B cell (primary cell): Measurements from ENCODE around the gene TMEM132D. TPM values are rescaled to one million over a fixed set of nuclear protein-coding genes. Genes with fewer than 3 reads are reported as not detected.

Experiments used
- ATAC-seq: fragments of 200-7000 bp; cut with Tn5 transposase; one replicate; pipeline ENCODE4 v1.10.0; 2021; ENCODE audit warnings: low read depth, mild to moderate bottlenecking, moderate number of reproducible peaks, moderate library complexity
- CTCF ChIA-PET: fragments of 350-600 bp; sonication (Branson Sonifier 250); formaldehyde crosslinking; loops from one replicate; lab custom pipeline; 2021; ENCODE audit warnings: antibody characterized with exemption, inconsistent platforms; lab: Charles Lee
- POLR2A ChIA-PET: fragments of 350-600 bp; sonication (Branson Sonifier 250); formaldehyde crosslinking; loops from one replicate; lab custom pipeline; 2021; ENCODE audit warnings: antibody characterized with exemption; lab: Charles Lee
- DNase-seq: peaks from one replicate; pipeline ENCODE4 v3.0.0; 2013
- H2AFZ ChIP-seq: 2 replicates; pipeline ENCODE4 v1.6.1; 2012; ENCODE audit warnings: mild to moderate bottlenecking, low read depth, low read length; ENCODE audit not compliant: insufficient read depth, poor library complexity, severe bottlenecking
- H3K27ac ChIP-seq, 2 donors: 1 replicate in 1 of 2; 2 replicates in 1 of 2; pipeline ENCODE4 v1.5.1; 2012 to 2013; ENCODE audit warnings: low read length in 2 of 2, mild to moderate bottlenecking in 2 of 2, moderate library complexity in 1 of 2
- H3K27me3 ChIP-seq, 4 experiments: fragments of 200-600 bp in 1 of 4; sonication (generic) in 1 of 4; replicated peaks in 1 of 4; 1 replicate in 2 of 4; 2 replicates in 2 of 4; pipeline versions ENCODE4 v1.6.1 to v1.7.0; 2013 to 2016; ENCODE audit warnings: low read length in 3 of 4, mild to moderate bottlenecking in 2 of 4, mixed read lengths in 1 of 4, moderate library complexity in 1 of 4; ENCODE audit not compliant: insufficient read depth in 4 of 4, control insufficient read depth in 3 of 4; ENCODE audit errors: control extremely low read depth in 1 of 4
- H3K36me3 ChIP-seq, 2 experiments: replicated peaks in 1 of 2; 1 replicate in 1 of 2; 2 replicates in 1 of 2; pipeline versions ENCODE4 v1.6.1 to v1.7.1; 2013; ENCODE audit warnings: low read length in 1 of 2; ENCODE audit not compliant: insufficient read depth in 2 of 2, control insufficient read depth in 1 of 2; ENCODE audit errors: control extremely low read depth in 1 of 2, extremely low read depth in 1 of 2
- H3K4me1 ChIP-seq, 2 donors: fragments of 200-600 bp in 1 of 2; sonication (generic) in 1 of 2; 1 replicate in 1 of 2; 2 replicates in 1 of 2; pipeline versions ENCODE4 v1.5.1 to v1.6.1; 2013 to 2017; ENCODE audit warnings: low read length in 2 of 2; ENCODE audit not compliant: control insufficient read depth in 2 of 2, insufficient read depth in 2 of 2
- H3K4me2 ChIP-seq: replicated peaks from 2 replicates; pipeline ENCODE3; 2012; ENCODE audit warnings: mild to moderate bottlenecking, low read depth, low read length; ENCODE audit not compliant: poor library complexity, severe bottlenecking
- H3K4me3 ChIP-seq, 5 experiments: fragments of 200-600 bp in 1 of 5; sonication (generic) in 1 of 5; 1 replicate in 3 of 5; 2 replicates in 2 of 5; pipeline versions ENCODE4 v1.5.1 to v1.7.0; 2011 to 2016; ENCODE audit warnings: low read length in 4 of 5, mild to moderate bottlenecking in 4 of 5, low read depth in 2 of 5, control low read depth in 1 of 5, moderate library complexity in 1 of 5; ENCODE audit not compliant: insufficient read depth in 1 of 5; ENCODE audit errors: control extremely low read depth in 1 of 5, extremely low read depth in 1 of 5
- H3K79me2 ChIP-seq: fragments of 200-600 bp; sonication (generic); one replicate; pipeline ENCODE4 v1.6.0; 2016; ENCODE audit warnings: low read length; ENCODE audit not compliant: control insufficient read depth, insufficient read depth
- H3K9ac ChIP-seq: fragments of 200-600 bp; sonication (generic); 2 replicates; pipeline ENCODE4 v1.6.1; 2017; ENCODE audit warnings: mild to moderate bottlenecking, low read length, moderate library complexity
- H3K9me3 ChIP-seq, 3 donors: one replicate each; pipeline versions ENCODE4 v1.6.1 to v1.7.1; 2013; ENCODE audit warnings: low read length in 2 of 3; ENCODE audit not compliant: control insufficient read depth in 2 of 3, insufficient read depth in 1 of 3; ENCODE audit errors: control extremely low read depth in 1 of 3
- H4K20me1 ChIP-seq: 2 replicates; pipeline ENCODE4 v1.6.0; 2012; ENCODE audit warnings: mild to moderate bottlenecking, low read length; ENCODE audit not compliant: insufficient read depth, control insufficient read depth, poor library complexity, severe bottlenecking
- H3K27ac Mint-ChIP-seq: one replicate; pipeline ENCODE4 v1.8.0; 2021; ENCODE audit warnings: mixed read lengths
- H3K27me3 Mint-ChIP-seq: one replicate; pipeline ENCODE4 v1.8.0; 2021; ENCODE audit warnings: mixed read lengths
- H3K4me1 Mint-ChIP-seq: one replicate; pipeline ENCODE4 v1.8.0; 2021; ENCODE audit warnings: mixed read lengths
- H3K4me3 Mint-ChIP-seq: one replicate; pipeline ENCODE4 v1.8.0; 2021; ENCODE audit warnings: mixed read lengths
- H3K9me3 Mint-ChIP-seq: one replicate; pipeline ENCODE4 v1.8.0; 2022; ENCODE audit warnings: mixed read lengths; ENCODE audit not compliant: insufficient read depth
- CTCF ChIP-seq: fragments of 200-600 bp; IDR thresholded peaks from one replicate; pipeline ENCODE4 v1.8.0; 2022; ENCODE audit warnings: antibody characterized with exemption, mild to moderate bottlenecking
- EZH2 ChIP-seq: IDR thresholded peaks from 2 replicates; pipeline ENCODE4 v1.6.1; 2012; ENCODE audit warnings: borderline replicate concordance, low read depth, mild to moderate bottlenecking, moderate library complexity, low read length; ENCODE audit not compliant: insufficient read depth, poor library complexity, severe bottlenecking
- WGBS: methylation state at CpG from one replicate; pipeline ENCODE4 v1.1.5; 2013; ENCODE audit warnings: missing lambda C conversion rate; ENCODE audit not compliant: insufficient coverage; 5-methylcytosine and 5-hydroxymethylcytosine counted together
- intact Hi-C: fragments of 100-400 bp; cut with micrococcal nuclease; formaldehyde crosslinking; loops from one replicate; pipeline ENCODE4 v1.10.0; 2022
- polyA plus RNA-seq: library from polyadenylated mRNA; depleted of rRNA; stranded (reverse); fragments of >200 nt; gene quantifications from 2 replicates; pipeline ENCODE4 v1.2.3, GENCODE V29; 2012
- total RNA-seq, 2 donors: library from RNA; stranded (reverse); fragments of 120-200 nt in 1 of 2; gene quantifications; 1 replicate in 1 of 2; 2 replicates in 1 of 2; pipeline versions ENCODE4 v1.2.3 to v1.2.4, GENCODE V29; 2013 to 2022

Gene TMEM132D
- total and polyA plus RNA-seq, 2 donors (not counting 1 experiment from before 2014, with no cell fraction given): not detected

- H3K4me1 ChIP-seq: no peaks in the 10 kb centered on the region
- POLR2A ChIA-PET: no interaction called here
- TF ChIP-seq EZH2: no peak
- TF ChIP-seq CTCF: no peak
Measured at GRCh38 chr12:129379076-129379804, 524.6 kb downstream of the TMEM132D start.

GRCh38 chr12:129378496-129378895 lies 525.3 kb downstream of the TMEM132D start:
- Histone ChIP-seq H3K4me2 (no peak overlapping the region), H4K20me1 (no peaks in the 10 kb centered on the region), H3K9me3 (no peaks in the 10 kb centered on the region), H3K36me3 (no peaks in the 10 kb centered on the region), H3K27ac (no peak overlapping the region), H3K4me1 (no peaks in the 10 kb centered on the region), H3K27me3 (no peaks in the 10 kb centered on the region), H3K4me3 (no peak overlapping the region), H2AFZ (no peak overlapping the region), H3K79me2 (no peaks in the 10 kb centered on the region), H3K9ac (no peak overlapping the region)
- no peak overlapping the region for H3K4me3 Mint-ChIP-seq
- intact Hi-C loops: no loop called here
- no peak for DNase-seq
- H3K27ac Mint-ChIP-seq: no peak overlapping the region
- no peak for ATAC-seq
- ChIA-PET CTCF (no interaction called here), POLR2A (no interaction called here)
- H3K9me3 Mint-ChIP-seq: peaks cover 3% of the 10 kb centered on the region
- 100% methylated on average over 2 of the region's 5 CpGs for WGBS
- H3K4me1 Mint-ChIP-seq: no peaks in the 10 kb centered on the region
- H3K27me3 Mint-ChIP-seq: no peaks in the 10 kb centered on the region
- TF ChIP-seq EZH2: no peak
- no peak for TF ChIP-seq CTCF

More at GRCh38 chr12:129379076-129379804, 524.6 kb downstream of the TMEM132D start:
- DNase-seq (no peak), ATAC-seq (no peak)
- H3K4me3 ChIP-seq: no peak overlapping the region
- H3K4me1 Mint-ChIP-seq: no peaks in the 10 kb centered on the region
- H3K9ac ChIP-seq: no peak overlapping the region
- no peaks in the 10 kb centered on the region for H3K27me3 Mint-ChIP-seq
- H3K27ac Mint-ChIP-seq: no peak overlapping the region
- H4K20me1 ChIP-seq: no peaks in the 10 kb centered on the region
- no peaks in the 10 kb centered on the region for H3K79me2 ChIP-seq
- H3K4me3 Mint-ChIP-seq: no peak overlapping the region
- H3K9me3 Mint-ChIP-seq: peaks cover 3% of the 10 kb centered on the region
- H3K4me2 ChIP-seq: no peak overlapping the region
- no peaks in the 10 kb centered on the region for H3K9me3 ChIP-seq
- no peak overlapping the region for H3K27ac ChIP-seq
- CTCF ChIA-PET: no interaction called here
- H3K27me3 ChIP-seq: no peaks in the 10 kb centered on the region
- intact Hi-C loops: no loop called here
- H3K36me3 ChIP-seq: no peaks in the 10 kb centered on the region
- no peak overlapping the region for H2AFZ ChIP-seq
- WGBS: 87% methylated on average over 5 of the region's 6 CpGs
